Activated B cell treated with CpG ODN at 0.5 μM for 24 hours (primary cell): ENCODE results near the gene SLC16A1. TPM values are rescaled to one million over a fixed set of nuclear protein-coding genes. Genes with fewer than 3 reads are reported as not detected.
"Not testable (repeated sequence)": the region's sequence is repeated elsewhere in the genome, so short reads cannot be mapped to it uniquely, and the experiment has no call there.

Experiments
- ATAC-seq: fragments of 200-7000 bp; cut with Tn5 transposase; one replicate; pipeline ENCODE4 v1.10.0; 2021; ENCODE audit warnings: low read depth, mild to moderate bottlenecking, moderate library complexity
- CTCF ChIA-PET: fragments of 350-600 bp; sonication (Branson Sonifier 250); formaldehyde crosslinking; loops from one replicate; lab custom pipeline; 2021; ENCODE audit warnings: antibody characterized with exemption; lab: Charles Lee
- POLR2A ChIA-PET: fragments of 350-600 bp; sonication (Branson Sonifier 250); formaldehyde crosslinking; loops from one replicate; lab custom pipeline; 2021; ENCODE audit warnings: antibody characterized with exemption; lab: Charles Lee
- DNase-seq: peaks from one replicate; pipeline ENCODE4 v3.0.0; 2022
- H3K27ac Mint-ChIP-seq: one replicate; pipeline ENCODE4 v1.8.0; 2020; ENCODE audit warnings: mixed read lengths
- H3K27me3 Mint-ChIP-seq: one replicate; pipeline ENCODE4 v1.8.0; 2021; ENCODE audit warnings: mixed read lengths
- H3K36me3 Mint-ChIP-seq: one replicate; pipeline ENCODE4 v1.8.0; 2021; ENCODE audit warnings: low read depth, mixed read lengths
- H3K4me1 Mint-ChIP-seq: one replicate; pipeline ENCODE4 v1.8.0; 2021; ENCODE audit warnings: mixed read lengths
- H3K4me3 Mint-ChIP-seq: one replicate; pipeline ENCODE4 v1.8.0; 2020; ENCODE audit warnings: mild to moderate bottlenecking, mixed read lengths
- H3K9me3 Mint-ChIP-seq: one replicate; pipeline ENCODE4 v1.8.0; 2020; ENCODE audit warnings: mixed read lengths
- CTCF ChIP-seq: fragments of 200-600 bp; IDR thresholded peaks from one replicate; pipeline ENCODE4 v1.8.0; 2022; ENCODE audit warnings: antibody characterized with exemption, mild to moderate bottlenecking
- intact Hi-C: fragments of 100-400 bp; cut with micrococcal nuclease; formaldehyde crosslinking; loops from one replicate; pipeline ENCODE4 v1.15.1; 2024
- total RNA-seq: library from RNA; stranded (reverse); gene quantifications from 2 replicates; pipeline ENCODE4 v1.2.3, GENCODE V29; 2022

Gene SLC16A1
- total RNA-seq, 1 donor from 2014 or later: 17.9 TPM

GRCh38 chr1:112988367-112988766, 32.4 kb upstream of the SLC16A1 start:
- Mint-ChIP-seq H3K4me1 (peaks cover 12% of the 10 kb centered on the region), H3K9me3 (no peaks in the 10 kb centered on the region), H3K36me3 (no peaks in the 10 kb centered on the region), H3K27ac (no peak overlapping the region), H3K27me3 (no peaks in the 10 kb centered on the region), H3K4me3 (no peak overlapping the region)
- ChIA-PET POLR2A (interaction anchor here (0.6 kb wide), 1 partner anchor 87 kb away, joined by 4 read pairs; no protein-coding TSS in a partner anchor), CTCF (no interaction called here)
- TF ChIP-seq CTCF: no peak
- intact Hi-C loops: no loop called here
- no peak for ATAC-seq
- no peak for DNase-seq

DNA sequence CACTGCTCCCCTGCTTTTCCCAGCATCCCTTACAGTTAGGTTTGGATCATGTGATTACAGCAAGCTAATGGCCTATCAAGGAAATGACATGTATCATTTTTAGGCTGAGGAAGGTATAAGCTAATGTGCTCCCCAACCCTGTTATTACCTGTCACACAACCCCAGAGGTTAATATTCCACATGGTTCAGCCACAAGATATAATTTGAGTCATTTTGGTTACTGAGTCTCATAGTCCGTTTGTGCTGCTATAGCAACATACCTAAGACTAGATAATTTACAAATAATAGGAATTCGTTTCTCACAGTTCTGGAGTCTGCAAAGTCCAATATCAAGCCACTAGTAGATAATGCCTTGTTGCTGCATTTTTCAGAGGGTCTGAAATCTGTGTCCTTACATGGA, 29.1 kb upstream of the SLC16A1 start:
- Mint-ChIP-seq H3K4me1 (peaks cover 21% of the 10 kb centered on the region), H3K27me3 (no peaks in the 10 kb centered on the region), H3K27ac (no peak overlapping the region), H3K4me3 (no peak overlapping the region), H3K36me3 (no peaks in the 10 kb centered on the region), H3K9me3 (no peaks in the 10 kb centered on the region)
- intact Hi-C loops: no loop called here
- DNase-seq (no peak), ATAC-seq (no peak)
- TF ChIP-seq CTCF: no peak
- CTCF ChIA-PET: no interaction called here
- POLR2A ChIA-PET: no interaction called here

DNA sequence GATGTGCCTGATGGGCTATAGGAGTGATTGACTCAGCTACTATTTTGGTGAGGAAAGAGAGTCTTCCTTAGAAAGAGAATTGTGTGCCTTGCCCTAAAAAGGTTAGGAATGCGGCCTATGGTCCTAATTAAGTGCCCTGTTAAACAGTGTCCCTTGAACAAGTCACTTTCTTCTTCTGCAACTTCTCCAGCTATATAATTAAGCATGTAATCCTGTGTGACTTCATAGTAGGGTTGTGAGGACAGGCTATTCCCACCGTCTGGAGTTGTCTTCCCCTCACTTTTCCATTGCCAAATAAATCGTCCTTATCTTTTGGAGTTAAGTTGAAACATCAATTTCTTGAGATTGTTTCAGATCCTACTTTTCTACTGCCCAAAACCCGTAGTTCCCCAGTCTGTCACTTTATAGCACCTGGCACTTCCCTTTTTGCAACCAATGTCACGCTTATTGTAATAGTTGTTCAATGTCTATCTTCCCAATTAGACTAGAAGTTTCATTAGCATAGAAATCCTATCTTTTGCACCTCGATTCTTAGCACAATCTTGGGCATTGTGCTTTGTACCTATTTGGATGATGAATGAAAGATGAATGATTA, 27.6 kb upstream of the SLC16A1 start:
- H3K27ac Mint-ChIP-seq: peak overlapping the region; percentile 81
- no peak for DNase-seq
- intact Hi-C loops: no loop called here
- no peaks in the 10 kb centered on the region for H3K27me3 Mint-ChIP-seq
- H3K4me3 Mint-ChIP-seq: peak overlapping the region; percentile 67
- H3K9me3 Mint-ChIP-seq: no peaks in the 10 kb centered on the region
- peaks cover 21% of the 10 kb centered on the region for H3K4me1 Mint-ChIP-seq
- peak; percentile 45 for ATAC-seq
- TF ChIP-seq CTCF: no peak
- H3K36me3 Mint-ChIP-seq: no peaks in the 10 kb centered on the region
- POLR2A ChIA-PET: interaction anchor here (1.1 kb wide), 1 partner anchor 28 kb away, joined by 3 read pairs; the partner anchor contains the start of gene SLC16A1
- CTCF ChIA-PET: no interaction called here

DNA sequence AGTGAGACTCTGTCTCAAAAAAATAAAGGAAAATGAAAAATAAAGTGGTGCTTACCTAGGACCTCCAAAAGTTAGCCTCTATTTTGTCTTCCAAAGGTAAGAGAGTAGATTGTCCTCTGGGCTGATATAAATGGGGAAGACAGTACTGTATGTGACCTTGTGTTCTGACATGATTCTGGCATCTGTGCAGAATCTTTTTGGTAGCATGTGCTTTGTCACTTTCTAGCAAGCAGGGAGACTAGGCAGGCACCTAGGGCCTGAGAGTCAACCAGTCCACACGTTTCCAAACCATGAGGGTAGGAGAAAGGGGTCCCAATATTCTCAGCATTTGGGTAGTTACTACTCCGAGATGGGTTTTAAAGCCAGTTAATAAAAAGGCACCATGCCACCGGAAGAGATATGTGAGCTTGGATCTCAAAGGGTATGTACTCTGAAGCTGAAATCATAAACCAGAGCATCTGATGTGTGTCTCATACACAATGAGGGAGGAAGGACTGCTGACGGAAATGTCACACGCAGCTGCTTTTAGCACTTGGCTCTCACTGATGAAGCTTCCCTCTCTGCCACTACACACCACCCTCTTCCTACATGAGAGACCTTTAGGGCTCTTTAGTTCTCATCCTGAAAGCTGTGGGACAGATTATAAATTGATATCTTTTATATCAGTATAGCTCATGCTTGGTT, 27.0 kb upstream of the SLC16A1 start:
- intact Hi-C loops: no loop called here
- TF ChIP-seq CTCF: no peak
- peak overlapping the region; percentile 66 for H3K4me3 Mint-ChIP-seq
- no peak for DNase-seq
- CTCF ChIA-PET: interaction anchor here (0.8 kb wide), 1 partner anchor 89 kb away, joined by 3 read pairs; no protein-coding TSS in a partner anchor
- no peaks in the 10 kb centered on the region for H3K9me3 Mint-ChIP-seq
- ATAC-seq: peak; percentile 60
- peak overlapping the region; percentile 81 for H3K27ac Mint-ChIP-seq
- H3K36me3 Mint-ChIP-seq: no peaks in the 10 kb centered on the region
- H3K4me1 Mint-ChIP-seq: peaks cover 21% of the 10 kb centered on the region
- POLR2A ChIA-PET: interaction anchor here (1.1 kb wide), 1 partner anchor 27 kb away, joined by 3 read pairs; the partner anchor contains the start of gene SLC16A1
- no peaks in the 10 kb centered on the region for H3K27me3 Mint-ChIP-seq

- CTCF ChIA-PET: no interaction called here
- H3K9me3 Mint-ChIP-seq: no peaks in the 10 kb centered on the region
- no peaks in the 10 kb centered on the region for H3K36me3 Mint-ChIP-seq
- H3K4me3 Mint-ChIP-seq: no peak overlapping the region
- POLR2A ChIA-PET: no interaction called here
- no peaks in the 10 kb centered on the region for H3K27me3 Mint-ChIP-seq
- TF ChIP-seq CTCF: no peak
- H3K4me1 Mint-ChIP-seq: peaks cover 21% of the 10 kb centered on the region
- intact Hi-C loops: no loop called here
- DNase-seq (no peak), ATAC-seq (no peak)
- H3K27ac Mint-ChIP-seq: peak overlapping the region; percentile 81
Observed at GRCh38 chr1:112982328-112982727, 26.3 kb upstream of the SLC16A1 start.

DNA sequence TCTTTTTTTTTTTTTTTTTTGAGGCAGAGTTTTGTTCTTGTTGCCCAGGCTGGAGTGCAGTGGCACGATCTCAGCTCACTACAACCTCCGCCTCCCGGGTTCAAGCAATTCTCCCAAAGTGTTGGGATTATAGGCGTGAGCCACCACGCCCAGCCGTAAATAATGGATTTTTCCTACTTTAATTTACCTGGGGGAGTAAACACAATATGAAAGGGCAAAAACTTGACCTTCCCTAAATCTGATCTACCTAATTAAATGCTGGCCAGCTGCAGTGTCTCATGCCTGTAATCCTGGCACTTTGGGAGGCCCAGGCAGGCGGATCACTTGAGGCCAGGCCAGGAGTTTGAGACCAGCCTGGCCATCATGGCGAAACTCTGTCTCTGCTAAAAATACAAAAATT, 25.8 kb upstream of the SLC16A1 start:
- DNase-seq, CTCF ChIA-PET, H3K27me3 Mint-ChIP-seq, ATAC-seq, H3K4me3 Mint-ChIP-seq, H3K36me3 Mint-ChIP-seq, POLR2A ChIA-PET, H3K27ac Mint-ChIP-seq, H3K9me3 Mint-ChIP-seq, intact Hi-C loops: not testable (repeated sequence)
- H3K4me1 Mint-ChIP-seq: peaks cover 21% of the 10 kb centered on the region
